ENCODE results near the gene B3GNT5.

DNA sequence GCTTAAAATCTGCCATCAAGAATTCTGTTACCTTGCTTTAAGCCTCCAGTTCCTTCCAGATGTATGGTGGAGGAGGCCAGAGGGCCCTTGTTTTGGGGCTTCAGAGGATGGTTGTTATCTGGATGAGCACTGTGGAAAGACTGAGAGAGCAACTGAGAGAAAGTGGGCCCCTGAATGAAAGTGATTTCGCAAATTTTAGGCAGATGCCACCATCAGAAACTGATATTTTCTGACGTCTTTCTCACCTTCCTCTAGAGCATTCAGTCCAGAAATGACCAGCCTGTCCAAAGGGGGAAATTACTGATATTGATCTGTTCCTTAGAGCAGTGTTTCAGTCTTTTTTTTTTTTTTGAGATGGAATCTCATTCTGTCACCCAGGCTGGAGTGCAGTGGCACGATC, 13.4 kb downstream of the B3GNT5 start:
- TF ChIP-seq, protein P1, sequence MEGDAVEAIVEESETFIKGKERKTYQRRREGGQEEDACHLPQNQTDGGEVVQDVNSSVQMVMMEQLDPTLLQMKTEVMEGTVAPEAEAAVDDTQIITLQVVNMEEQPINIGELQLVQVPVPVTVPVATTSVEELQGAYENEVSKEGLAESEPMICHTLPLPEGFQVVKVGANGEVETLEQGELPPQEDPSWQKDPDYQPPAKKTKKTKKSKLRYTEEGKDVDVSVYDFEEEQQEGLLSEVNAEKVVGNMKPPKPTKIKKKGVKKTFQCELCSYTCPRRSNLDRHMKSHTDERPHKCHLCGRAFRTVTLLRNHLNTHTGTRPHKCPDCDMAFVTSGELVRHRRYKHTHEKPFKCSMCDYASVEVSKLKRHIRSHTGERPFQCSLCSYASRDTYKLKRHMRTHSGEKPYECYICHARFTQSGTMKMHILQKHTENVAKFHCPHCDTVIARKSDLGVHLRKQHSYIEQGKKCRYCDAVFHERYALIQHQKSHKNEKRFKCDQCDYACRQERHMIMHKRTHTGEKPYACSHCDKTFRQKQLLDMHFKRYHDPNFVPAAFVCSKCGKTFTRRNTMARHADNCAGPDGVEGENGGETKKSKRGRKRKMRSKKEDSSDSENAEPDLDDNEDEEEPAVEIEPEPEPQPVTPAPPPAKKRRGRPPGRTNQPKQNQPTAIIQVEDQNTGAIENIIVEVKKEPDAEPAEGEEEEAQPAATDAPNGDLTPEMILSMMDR (conservative IDR thresholded peaks at IDR 0.05; ENCODE audit: low read depth in 2 of 2): no peak
- TF ChIP-seq POLR2AphosphoS5 (IDR thresholded peaks at IDR 0.05; ENCODE audit: low read depth) (no peak), NANOG (IDR thresholded peaks at IDR 0.05; ENCODE audit: borderline replicate concordance) (no peak), EZH2phosphoT487 (IDR thresholded peaks at IDR 0.05; ENCODE audit: unreplicated experiment) (no peak), EZH2 (IDR thresholded peaks at IDR 0.05; ENCODE audit: low read depth, unreplicated experiment) (no peak), JUNB (IDR thresholded peaks at IDR 0.05; ENCODE audit: unreplicated experiment) (no peak), CREB1 (CRISPR knock-in tag; IDR thresholded peaks at IDR 0.05; ENCODE audit: low read depth) (no peak), STAT1 (IDR thresholded peaks at IDR 0.05; ENCODE audit: unreplicated experiment) (no peak), ZNF331 (CRISPR knock-in tag; IDR thresholded peaks at IDR 0.05; ENCODE audit: low read depth) (no peak)
- TF ChIP-seq, protein P2, sequence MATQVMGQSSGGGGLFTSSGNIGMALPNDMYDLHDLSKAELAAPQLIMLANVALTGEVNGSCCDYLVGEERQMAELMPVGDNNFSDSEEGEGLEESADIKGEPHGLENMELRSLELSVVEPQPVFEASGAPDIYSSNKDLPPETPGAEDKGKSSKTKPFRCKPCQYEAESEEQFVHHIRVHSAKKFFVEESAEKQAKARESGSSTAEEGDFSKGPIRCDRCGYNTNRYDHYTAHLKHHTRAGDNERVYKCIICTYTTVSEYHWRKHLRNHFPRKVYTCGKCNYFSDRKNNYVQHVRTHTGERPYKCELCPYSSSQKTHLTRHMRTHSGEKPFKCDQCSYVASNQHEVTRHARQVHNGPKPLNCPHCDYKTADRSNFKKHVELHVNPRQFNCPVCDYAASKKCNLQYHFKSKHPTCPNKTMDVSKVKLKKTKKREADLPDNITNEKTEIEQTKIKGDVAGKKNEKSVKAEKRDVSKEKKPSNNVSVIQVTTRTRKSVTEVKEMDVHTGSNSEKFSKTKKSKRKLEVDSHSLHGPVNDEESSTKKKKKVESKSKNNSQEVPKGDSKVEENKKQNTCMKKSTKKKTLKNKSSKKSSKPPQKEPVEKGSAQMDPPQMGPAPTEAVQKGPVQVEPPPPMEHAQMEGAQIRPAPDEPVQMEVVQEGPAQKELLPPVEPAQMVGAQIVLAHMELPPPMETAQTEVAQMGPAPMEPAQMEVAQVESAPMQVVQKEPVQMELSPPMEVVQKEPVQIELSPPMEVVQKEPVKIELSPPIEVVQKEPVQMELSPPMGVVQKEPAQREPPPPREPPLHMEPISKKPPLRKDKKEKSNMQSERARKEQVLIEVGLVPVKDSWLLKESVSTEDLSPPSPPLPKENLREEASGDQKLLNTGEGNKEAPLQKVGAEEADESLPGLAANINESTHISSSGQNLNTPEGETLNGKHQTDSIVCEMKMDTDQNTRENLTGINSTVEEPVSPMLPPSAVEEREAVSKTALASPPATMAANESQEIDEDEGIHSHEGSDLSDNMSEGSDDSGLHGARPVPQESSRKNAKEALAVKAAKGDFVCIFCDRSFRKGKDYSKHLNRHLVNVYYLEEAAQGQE (IDR thresholded peaks at IDR 0.05; ENCODE audit: unreplicated experiment): no peak
- TF ChIP-seq, protein P3, sequence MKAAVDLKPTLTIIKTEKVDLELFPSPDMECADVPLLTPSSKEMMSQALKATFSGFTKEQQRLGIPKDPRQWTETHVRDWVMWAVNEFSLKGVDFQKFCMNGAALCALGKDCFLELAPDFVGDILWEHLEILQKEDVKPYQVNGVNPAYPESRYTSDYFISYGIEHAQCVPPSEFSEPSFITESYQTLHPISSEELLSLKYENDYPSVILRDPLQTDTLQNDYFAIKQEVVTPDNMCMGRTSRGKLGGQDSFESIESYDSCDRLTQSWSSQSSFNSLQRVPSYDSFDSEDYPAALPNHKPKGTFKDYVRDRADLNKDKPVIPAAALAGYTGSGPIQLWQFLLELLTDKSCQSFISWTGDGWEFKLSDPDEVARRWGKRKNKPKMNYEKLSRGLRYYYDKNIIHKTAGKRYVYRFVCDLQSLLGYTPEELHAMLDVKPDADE (IDR thresholded peaks at IDR 0.05): no peak
